Erythroblast (primary cell): Measurements from ENCODE around the gene MAN2A1.

Experiments used
- GATA1 ChIP-seq: IDR thresholded peaks from 2 replicates; pipeline ENCODE4 v1.6.1; 2011; ENCODE audit warnings: low read depth, mild to moderate bottlenecking, control low read depth, low read length, moderate library complexity
- POLR2A ChIP-seq: IDR thresholded peaks from 2 replicates; pipeline ENCODE4 v1.6.1; 2011; ENCODE audit warnings: mild to moderate bottlenecking, low read length

- TF ChIP-seq POLR2A = no peak
- TF ChIP-seq GATA1 = no peak
These were observed 139.6 kb downstream of the MAN2A1 start for GRCh38 chr5:109829331-109829730.
